Cardiac fibroblast (primary cell): ENCODE measurements around the gene BCL6B.

Experiments
- DNase-seq, 2 donors: peaks; one replicate each; pipeline versions ENCODE4 v3.0.0 to v3.0.0-alpha.2; 2010; ENCODE audit warnings: low read depth in 2 of 2
- H3K4me3 ChIP-seq, 2 donors: replicated peaks in 1 of 2; 1 replicate in 1 of 2; 2 replicates in 1 of 2; pipeline ENCODE4 v1.5.1; 2011; ENCODE audit warnings: low read depth in 2 of 2, low read length in 2 of 2, mild to moderate bottlenecking in 2 of 2, moderate library complexity in 1 of 2
- TF ChIP-seq, protein P1 (sequence below): IDR thresholded peaks from one replicate; pipeline ENCODE4 v1.5.1; 2011; ENCODE audit warnings: low read depth, mild to moderate bottlenecking, low read length, inconsistent platforms

Gene BCL6B

DNA sequence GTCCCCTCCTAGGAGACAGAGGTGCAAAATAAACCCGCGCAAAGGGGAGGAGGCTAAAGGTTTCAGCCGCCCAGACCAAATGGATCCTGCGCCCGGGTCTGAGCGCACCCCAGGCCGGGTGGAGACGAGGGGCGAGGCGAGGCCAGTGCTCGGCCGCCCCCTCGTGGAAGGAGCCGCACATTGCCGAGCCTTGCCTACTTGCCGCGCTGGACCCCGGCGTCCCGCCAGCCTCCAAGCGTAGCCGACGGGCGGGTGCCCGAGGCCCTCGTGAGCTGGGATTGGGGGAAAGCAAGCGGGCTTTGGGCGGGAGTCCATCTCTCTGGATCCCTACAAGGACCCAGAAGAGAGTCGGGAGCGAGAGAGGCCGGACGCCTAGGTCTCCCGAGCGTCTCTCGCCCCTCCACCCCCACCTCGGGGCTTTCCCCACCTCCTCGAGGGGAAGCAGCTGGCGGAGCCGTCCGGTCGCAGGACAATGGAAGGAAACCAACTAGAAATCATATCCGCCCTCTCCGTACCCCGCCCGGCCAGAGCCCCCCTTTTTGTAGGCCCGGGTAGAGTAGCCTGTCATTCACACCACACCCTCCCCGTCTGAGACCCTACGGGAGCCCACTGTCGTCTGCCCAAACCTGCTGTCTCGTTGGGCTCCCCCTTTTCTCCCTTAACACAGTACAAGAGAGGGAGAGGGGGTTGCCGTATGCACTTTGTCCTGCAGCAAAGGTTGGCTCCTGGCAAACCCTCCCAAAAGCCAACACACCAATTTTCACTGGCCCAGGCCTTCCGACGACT lies 664 bp upstream of the BCL6B start:
- H3K4me3 ChIP-seq = peak overlapping the region; percentile 14 to 43
- TF ChIP-seq, protein P1, sequence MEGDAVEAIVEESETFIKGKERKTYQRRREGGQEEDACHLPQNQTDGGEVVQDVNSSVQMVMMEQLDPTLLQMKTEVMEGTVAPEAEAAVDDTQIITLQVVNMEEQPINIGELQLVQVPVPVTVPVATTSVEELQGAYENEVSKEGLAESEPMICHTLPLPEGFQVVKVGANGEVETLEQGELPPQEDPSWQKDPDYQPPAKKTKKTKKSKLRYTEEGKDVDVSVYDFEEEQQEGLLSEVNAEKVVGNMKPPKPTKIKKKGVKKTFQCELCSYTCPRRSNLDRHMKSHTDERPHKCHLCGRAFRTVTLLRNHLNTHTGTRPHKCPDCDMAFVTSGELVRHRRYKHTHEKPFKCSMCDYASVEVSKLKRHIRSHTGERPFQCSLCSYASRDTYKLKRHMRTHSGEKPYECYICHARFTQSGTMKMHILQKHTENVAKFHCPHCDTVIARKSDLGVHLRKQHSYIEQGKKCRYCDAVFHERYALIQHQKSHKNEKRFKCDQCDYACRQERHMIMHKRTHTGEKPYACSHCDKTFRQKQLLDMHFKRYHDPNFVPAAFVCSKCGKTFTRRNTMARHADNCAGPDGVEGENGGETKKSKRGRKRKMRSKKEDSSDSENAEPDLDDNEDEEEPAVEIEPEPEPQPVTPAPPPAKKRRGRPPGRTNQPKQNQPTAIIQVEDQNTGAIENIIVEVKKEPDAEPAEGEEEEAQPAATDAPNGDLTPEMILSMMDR = peak; percentile 89
- peak; percentile 73 to 74 for DNase-seq

DNA sequence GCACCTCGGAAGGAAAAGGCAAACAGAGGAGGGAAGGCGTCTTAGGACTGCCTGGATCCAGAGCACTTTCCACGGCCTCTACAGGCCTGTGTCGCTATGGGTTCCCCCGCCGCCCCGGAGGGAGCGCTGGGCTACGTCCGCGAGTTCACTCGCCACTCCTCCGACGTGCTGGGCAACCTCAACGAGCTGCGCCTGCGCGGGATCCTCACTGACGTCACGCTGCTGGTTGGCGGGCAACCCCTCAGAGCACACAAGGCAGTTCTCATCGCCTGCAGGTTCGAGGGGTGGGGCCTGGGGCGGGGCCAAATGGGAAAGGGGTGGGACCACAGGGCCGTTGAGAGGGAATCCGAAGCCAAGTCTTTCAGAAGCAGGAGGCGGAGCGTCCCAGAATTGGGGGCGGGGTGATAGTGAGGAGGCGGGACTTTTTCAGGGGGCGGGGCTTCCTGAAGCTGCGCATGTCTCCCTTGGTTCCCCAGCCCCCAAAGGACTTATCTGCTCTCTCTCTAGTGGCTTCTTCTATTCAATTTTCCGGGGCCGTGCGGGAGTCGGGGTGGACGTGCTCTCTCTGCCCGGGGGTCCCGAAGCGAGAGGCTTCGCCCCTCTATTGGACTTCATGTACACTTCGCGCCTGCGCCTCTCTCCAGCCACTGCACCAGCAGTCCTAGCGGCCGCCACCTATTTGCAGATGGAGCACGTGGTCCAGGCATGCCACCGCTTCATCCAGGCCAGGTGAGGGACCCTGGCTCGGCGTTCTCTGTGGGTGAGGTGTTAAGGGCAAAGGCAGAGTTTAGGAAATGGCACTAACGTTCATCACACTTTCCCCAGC lies 939 bp downstream of the BCL6B start:
- DNase-seq = peak; percentile 91 to 95
- TF ChIP-seq, protein P1 = no peak
- H3K4me3 ChIP-seq = peak overlapping the region; percentile 25 to 43

- TF ChIP-seq, protein P1 = no peak
- no peak overlapping the region for H3K4me3 ChIP-seq
- no peak for DNase-seq
Observed at GRCh38 chr17:7024402-7024785, 1.5 kb downstream of the BCL6B start.

DNA sequence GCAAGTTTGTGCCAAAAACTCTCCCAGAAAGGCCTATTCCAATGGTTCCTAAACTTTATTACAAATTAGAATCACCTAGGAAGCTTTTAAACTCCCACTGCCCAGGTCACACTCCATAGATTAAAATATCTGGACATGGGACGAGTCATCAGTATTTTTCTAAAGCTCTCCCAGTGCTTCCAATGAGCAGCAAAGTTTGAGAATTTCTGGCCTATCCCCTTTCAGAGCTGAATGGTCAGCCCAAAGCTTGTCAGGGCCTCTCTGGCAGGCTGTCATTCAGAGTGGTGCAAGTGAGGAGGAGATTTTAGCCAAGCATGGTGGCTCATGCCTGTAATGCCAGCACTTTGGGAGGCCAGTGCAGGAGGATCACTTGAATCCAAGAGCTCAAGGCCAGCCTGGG lies 2.4 kb downstream of the BCL6B start:
- no peak for DNase-seq
- TF ChIP-seq, protein P1 = no peak
- no peak overlapping the region for H3K4me3 ChIP-seq

DNA sequence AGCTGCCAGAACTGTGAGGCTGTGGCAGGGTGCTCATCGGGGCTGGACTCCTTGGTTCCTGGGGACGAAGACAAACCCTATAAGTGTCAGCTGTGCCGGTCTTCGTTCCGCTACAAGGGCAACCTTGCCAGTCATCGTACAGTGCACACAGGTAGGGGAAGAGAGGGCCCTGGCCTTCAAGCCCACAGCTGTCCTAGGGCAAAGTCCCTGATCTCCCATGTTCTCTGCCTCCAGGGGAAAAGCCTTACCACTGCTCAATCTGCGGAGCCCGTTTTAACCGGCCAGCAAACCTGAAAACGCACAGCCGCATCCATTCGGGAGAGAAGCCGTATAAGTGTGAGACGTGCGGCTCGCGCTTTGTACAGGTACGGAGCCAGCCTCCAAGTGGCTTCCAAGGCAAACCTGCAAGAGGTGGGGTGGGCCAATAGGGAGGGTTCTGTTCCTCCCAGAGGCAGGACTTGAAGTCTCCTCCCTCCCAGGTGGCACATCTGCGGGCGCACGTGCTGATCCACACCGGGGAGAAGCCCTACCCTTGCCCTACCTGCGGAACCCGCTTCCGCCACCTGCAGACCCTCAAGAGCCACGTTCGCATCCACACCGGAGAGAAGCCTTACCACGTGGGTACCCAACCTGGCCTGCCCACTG lies 3.7 kb downstream of the BCL6B start:
- TF ChIP-seq, protein P1 = no peak
- no peak overlapping the region for H3K4me3 ChIP-seq
- no peak for DNase-seq

GRCh38 chr17:7027335-7027734 lies 4.5 kb downstream of the BCL6B start:
- DNase-seq = no peak

More at GRCh38 chr17:7027335-7027734, 4.5 kb downstream of the BCL6B start:
- no peak overlapping the region for H3K4me3 ChIP-seq
- TF ChIP-seq, protein P1 = no peak
